HL-60 (cell line): ENCODE data around the gene EXOC1L.

Source experiments
- DNase-seq, 2 experiments: peaks; one replicate each; pipeline ENCODE4 v3.0.0-alpha.2; 2010 to 2020; ENCODE audit warnings: low read depth in 1 of 2, low spot score in 1 of 2
- H3K27ac ChIP-seq: fragments of 250-450 bp; sonication (Bioruptor Pico); replicated peaks from 2 replicates; pipeline ENCODE4 v1.5.1; 2020; ENCODE audit warnings: mild to moderate bottlenecking, moderate library complexity
- H3K27me3 ChIP-seq: fragments of 250-450 bp; sonication (Bioruptor Pico); 2 replicates; pipeline ENCODE4 v1.5.1; 2021; ENCODE audit warnings: mild to moderate bottlenecking, moderate library complexity; ENCODE audit not compliant: insufficient read depth, poor library complexity, severe bottlenecking
- H3K4me3 ChIP-seq: replicated peaks from 2 replicates; pipeline ENCODE4 v1.5.1; 2011; ENCODE audit warnings: mild to moderate bottlenecking, control low read depth, low read length; ENCODE audit not compliant: insufficient read depth
- GABPA ChIP-seq: IDR thresholded peaks from 2 replicates; pipeline ENCODE4 v1.6.1; 2012; ENCODE audit warnings: low read depth
- POLR2AphosphoS5 ChIP-seq: IDR thresholded peaks from 2 replicates; pipeline ENCODE4 v1.6.1; 2012; ENCODE audit warnings: low read depth
- SPI1 ChIP-seq: IDR thresholded peaks from 2 replicates; pipeline ENCODE4 v1.6.1; 2012; ENCODE audit warnings: low read depth, mild to moderate bottlenecking, borderline replicate concordance
- TF ChIP-seq, protein P1 (sequence below): IDR thresholded peaks from 2 replicates; pipeline ENCODE4 v1.6.1; 2012; ENCODE audit warnings: low read depth; ENCODE audit not compliant: insufficient replicate concordance
- TF ChIP-seq, protein P2 (sequence below): IDR thresholded peaks from one replicate; pipeline ENCODE4 v1.5.1; 2011; ENCODE audit warnings: low read length, control low read depth, inconsistent platforms; ENCODE audit not compliant: insufficient read depth

The EXOC1L gene

DNA sequence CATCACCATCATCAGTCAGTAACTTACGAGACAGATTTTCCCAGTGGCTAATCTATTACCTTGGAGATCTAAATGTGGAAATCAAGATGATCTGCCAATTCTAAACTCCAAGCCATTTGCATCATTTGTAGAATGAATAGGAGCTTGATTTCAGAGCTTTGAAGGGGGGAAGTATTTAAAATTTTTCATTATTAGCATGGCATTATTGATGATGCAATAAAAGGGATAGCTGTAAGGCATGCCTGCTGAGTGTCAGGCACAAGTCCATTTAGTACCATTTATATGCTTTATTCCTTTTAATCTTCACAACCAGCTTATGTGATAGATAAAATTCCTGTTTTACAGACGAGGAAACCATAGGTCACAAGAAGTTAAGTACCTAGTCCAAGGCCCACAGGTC is 5.3 kb downstream of the EXOC1L start:
- H3K27me3 ChIP-seq: no peaks in the 10 kb centered on the region
- no peak overlapping the region for H3K4me3 ChIP-seq
- DNase-seq: no peak
- H3K27ac ChIP-seq: no peak overlapping the region
- TF ChIP-seq SPI1: no peak
- TF ChIP-seq, protein P1, sequence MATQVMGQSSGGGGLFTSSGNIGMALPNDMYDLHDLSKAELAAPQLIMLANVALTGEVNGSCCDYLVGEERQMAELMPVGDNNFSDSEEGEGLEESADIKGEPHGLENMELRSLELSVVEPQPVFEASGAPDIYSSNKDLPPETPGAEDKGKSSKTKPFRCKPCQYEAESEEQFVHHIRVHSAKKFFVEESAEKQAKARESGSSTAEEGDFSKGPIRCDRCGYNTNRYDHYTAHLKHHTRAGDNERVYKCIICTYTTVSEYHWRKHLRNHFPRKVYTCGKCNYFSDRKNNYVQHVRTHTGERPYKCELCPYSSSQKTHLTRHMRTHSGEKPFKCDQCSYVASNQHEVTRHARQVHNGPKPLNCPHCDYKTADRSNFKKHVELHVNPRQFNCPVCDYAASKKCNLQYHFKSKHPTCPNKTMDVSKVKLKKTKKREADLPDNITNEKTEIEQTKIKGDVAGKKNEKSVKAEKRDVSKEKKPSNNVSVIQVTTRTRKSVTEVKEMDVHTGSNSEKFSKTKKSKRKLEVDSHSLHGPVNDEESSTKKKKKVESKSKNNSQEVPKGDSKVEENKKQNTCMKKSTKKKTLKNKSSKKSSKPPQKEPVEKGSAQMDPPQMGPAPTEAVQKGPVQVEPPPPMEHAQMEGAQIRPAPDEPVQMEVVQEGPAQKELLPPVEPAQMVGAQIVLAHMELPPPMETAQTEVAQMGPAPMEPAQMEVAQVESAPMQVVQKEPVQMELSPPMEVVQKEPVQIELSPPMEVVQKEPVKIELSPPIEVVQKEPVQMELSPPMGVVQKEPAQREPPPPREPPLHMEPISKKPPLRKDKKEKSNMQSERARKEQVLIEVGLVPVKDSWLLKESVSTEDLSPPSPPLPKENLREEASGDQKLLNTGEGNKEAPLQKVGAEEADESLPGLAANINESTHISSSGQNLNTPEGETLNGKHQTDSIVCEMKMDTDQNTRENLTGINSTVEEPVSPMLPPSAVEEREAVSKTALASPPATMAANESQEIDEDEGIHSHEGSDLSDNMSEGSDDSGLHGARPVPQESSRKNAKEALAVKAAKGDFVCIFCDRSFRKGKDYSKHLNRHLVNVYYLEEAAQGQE: no peak
- TF ChIP-seq POLR2AphosphoS5: no peak
- TF ChIP-seq, protein P2, sequence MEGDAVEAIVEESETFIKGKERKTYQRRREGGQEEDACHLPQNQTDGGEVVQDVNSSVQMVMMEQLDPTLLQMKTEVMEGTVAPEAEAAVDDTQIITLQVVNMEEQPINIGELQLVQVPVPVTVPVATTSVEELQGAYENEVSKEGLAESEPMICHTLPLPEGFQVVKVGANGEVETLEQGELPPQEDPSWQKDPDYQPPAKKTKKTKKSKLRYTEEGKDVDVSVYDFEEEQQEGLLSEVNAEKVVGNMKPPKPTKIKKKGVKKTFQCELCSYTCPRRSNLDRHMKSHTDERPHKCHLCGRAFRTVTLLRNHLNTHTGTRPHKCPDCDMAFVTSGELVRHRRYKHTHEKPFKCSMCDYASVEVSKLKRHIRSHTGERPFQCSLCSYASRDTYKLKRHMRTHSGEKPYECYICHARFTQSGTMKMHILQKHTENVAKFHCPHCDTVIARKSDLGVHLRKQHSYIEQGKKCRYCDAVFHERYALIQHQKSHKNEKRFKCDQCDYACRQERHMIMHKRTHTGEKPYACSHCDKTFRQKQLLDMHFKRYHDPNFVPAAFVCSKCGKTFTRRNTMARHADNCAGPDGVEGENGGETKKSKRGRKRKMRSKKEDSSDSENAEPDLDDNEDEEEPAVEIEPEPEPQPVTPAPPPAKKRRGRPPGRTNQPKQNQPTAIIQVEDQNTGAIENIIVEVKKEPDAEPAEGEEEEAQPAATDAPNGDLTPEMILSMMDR: no peak
- no peak for TF ChIP-seq GABPA

DNA sequence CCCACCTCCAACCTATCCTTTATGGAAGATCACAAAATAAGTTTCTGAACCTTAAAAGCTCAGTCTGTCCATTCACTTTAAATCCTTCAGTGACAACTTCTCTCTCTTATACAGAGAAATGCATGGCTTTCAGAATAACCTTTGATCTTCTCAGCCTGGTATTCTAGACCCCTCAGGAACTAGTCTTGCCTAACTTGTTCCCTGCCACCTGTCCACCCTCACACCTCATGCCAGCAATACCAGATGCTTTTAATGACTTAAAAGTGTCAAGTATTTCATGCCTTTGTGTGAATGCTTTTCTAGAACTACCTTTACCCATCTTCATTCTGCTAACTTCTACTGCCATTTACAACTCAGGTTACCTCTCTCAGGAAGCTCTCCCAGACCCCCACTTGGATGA is 7.4 kb downstream of the EXOC1L start:
- Histone ChIP-seq H3K27ac (no peak overlapping the region), H3K27me3 (no peaks in the 10 kb centered on the region), H3K4me3 (no peak overlapping the region)
- TF ChIP-seq, protein P1: no peak
- TF ChIP-seq, protein P2: no peak
- TF ChIP-seq POLR2AphosphoS5 (no peak), GABPA (no peak), SPI1 (no peak)
- no peak for DNase-seq

DNA sequence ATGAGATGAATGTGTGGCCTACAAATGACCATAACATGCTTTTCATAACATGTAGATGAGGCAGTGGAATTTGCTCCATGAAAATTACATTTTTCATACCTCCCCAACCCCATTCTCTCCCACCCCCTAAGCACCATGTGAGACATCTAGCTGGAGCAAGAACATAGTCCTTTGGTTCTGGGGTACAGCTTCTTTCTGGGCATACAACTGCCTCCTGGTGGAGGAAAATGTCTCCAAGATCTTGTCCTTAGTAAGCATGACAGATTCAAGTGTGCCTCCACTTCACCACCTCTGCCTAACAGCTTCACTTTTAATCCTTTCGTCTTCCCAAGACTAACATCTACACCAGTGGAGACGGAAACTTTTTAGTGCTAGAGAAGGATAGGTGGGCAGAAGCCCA is 8.0 kb downstream of the EXOC1L start:
- H3K27me3 ChIP-seq: no peaks in the 10 kb centered on the region
- H3K27ac ChIP-seq: no peak overlapping the region
- no peak for TF ChIP-seq SPI1
- DNase-seq: no peak
- H3K4me3 ChIP-seq: no peak overlapping the region

DNA sequence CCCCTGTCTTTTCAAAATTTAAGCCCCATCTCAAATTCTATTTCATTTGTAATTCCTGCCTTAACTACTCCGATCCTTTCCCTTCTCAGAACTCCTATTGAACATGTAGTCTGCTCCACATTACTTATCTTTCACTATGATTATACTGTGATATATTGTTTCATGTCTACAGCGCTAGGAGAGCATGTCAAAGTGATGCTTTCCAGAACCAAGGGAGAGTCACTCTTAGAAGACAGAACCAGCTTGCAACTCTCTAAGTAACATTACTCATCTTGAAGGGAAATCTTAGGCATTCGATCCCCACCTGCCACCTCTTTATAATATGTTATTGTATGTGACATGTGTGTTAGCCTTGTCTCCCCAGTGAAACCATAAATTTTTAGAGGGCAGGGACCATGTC is 10.5 kb downstream of the EXOC1L start:
- no peak for DNase-seq
- no peak for TF ChIP-seq SPI1
- TF ChIP-seq POLR2AphosphoS5: no peak
- TF ChIP-seq, protein P2: no peak
- TF ChIP-seq GABPA: no peak
- TF ChIP-seq, protein P1: no peak
- no peaks in the 10 kb centered on the region for H3K27me3 ChIP-seq

More for the DNA sequence above, 10.5 kb downstream of the EXOC1L start:
- Histone ChIP-seq H3K27ac (no peak overlapping the region), H3K4me3 (no peak overlapping the region)
